Measurements from ENCODE around the gene PLEKHG4. TPM values are rescaled to one million over a fixed set of nuclear protein-coding genes. Genes with fewer than 3 reads are reported as not detected.

Gene PLEKHG4
- total and polyA plus RNA-seq, 9 of the 15 experiments (the other 6 are each of a cell fraction or from before 2014, with no cell fraction given) = 3.7 to 36.8 (median 17.9) TPM

- TF ChIP-seq TAF1 (IDR thresholded peaks at IDR 0.05; ENCODE audit: control insufficient read depth, extremely low read depth, insufficient read depth, low read length, severe bottlenecking) (no peak), SIX5 (IDR thresholded peaks at IDR 0.05; ENCODE audit: borderline replicate concordance in 1 of 2, insufficient read depth in 1 of 2, low read depth in 1 of 2, low read length in 2 of 2) (no peak), ZBTB34 (CRISPR knock-in tag; IDR thresholded peaks at IDR 0.05) (no peak), ZBTB5 (IDR thresholded peaks at IDR 0.05) (no peak), HLTF (IDR thresholded peaks at IDR 0.05) (no peak), U2AF1 (optimal IDR thresholded peaks at IDR 0.05; ENCODE audit: low read depth, low read length) (no peak), TGIF2 (CRISPR knock-in tag; IDR thresholded peaks at IDR 0.05) (no peak), ZNF785 (CRISPR knock-in tag; IDR thresholded peaks at IDR 0.05) (no peak)
- TF ChIP-seq, protein P1, sequence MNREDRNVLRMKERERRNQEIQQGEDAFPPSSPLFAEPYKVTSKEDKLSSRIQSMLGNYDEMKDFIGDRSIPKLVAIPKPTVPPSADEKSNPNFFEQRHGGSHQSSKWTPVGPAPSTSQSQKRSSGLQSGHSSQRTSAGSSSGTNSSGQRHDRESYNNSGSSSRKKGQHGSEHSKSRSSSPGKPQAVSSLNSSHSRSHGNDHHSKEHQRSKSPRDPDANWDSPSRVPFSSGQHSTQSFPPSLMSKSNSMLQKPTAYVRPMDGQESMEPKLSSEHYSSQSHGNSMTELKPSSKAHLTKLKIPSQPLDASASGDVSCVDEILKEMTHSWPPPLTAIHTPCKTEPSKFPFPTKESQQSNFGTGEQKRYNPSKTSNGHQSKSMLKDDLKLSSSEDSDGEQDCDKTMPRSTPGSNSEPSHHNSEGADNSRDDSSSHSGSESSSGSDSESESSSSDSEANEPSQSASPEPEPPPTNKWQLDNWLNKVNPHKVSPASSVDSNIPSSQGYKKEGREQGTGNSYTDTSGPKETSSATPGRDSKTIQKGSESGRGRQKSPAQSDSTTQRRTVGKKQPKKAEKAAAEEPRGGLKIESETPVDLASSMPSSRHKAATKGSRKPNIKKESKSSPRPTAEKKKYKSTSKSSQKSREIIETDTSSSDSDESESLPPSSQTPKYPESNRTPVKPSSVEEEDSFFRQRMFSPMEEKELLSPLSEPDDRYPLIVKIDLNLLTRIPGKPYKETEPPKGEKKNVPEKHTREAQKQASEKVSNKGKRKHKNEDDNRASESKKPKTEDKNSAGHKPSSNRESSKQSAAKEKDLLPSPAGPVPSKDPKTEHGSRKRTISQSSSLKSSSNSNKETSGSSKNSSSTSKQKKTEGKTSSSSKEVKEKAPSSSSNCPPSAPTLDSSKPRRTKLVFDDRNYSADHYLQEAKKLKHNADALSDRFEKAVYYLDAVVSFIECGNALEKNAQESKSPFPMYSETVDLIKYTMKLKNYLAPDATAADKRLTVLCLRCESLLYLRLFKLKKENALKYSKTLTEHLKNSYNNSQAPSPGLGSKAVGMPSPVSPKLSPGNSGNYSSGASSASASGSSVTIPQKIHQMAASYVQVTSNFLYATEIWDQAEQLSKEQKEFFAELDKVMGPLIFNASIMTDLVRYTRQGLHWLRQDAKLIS (CRISPR knock-in tag; IDR thresholded peaks at IDR 0.05) = no peak
Measured at GRCh38 chr16:67311607-67312488, 32.5 kb downstream of the PLEKHG4 start (continued).
